Gastrocnemius medialis (tissue), 4 donors: Measurements from ENCODE around the gene KCTD7.

Source experiments
- POLR2A ChIP-seq, 2 donors: fragments of 450-650 bp; IDR thresholded peaks; one replicate each; pipeline ENCODE4 v1.6.1; 2017; ENCODE audit warnings: antibody characterized with exemption in 2 of 2, mild to moderate bottlenecking in 2 of 2, moderate library complexity in 2 of 2
- TF ChIP-seq, protein P1 (sequence below), 5 experiments: fragments of 450-650 bp in 3 of 5; fragments of 200-600 bp in 2 of 5; sonication (generic) in 2 of 5; IDR thresholded peaks in 4 of 5; conservative IDR thresholded peaks in 1 of 5; 1 replicate in 4 of 5; 2 replicates in 1 of 5; pipeline ENCODE4 v1.5.1; 2016 to 2019; ENCODE audit warnings: antibody characterized with exemption in 5 of 5, mild to moderate bottlenecking in 3 of 5, moderate library complexity in 3 of 5

DNA sequence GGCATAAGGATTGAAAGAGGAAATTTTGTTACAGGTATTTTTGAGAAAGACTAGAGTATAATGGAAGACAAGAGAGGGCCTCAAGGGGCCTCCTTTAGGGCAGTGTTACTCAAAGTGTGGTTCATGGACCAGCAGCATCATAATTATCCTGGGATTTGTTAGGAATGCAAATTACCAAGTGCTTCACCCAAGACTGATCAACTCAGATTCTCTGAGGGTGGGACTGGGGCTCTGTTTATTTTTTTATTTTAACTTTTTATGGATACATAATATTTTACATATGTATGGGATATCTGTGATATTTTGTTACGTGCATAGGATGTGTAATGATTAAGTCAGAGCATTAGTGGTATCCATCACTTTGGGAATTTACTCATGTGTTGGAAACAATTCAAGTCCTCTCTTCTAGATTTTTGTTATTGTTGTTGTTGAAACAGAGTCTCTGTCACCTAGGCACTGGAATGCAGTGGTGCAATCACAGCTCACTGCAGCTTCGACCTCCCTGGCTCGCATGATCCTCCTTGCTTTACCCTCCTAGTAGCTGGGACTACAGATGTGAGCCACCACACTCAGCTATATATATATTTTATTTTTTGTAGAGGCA lies 2.2 kb upstream of the KCTD7 start:
- TF ChIP-seq POLR2A (IDR thresholded peaks at IDR 0.05) = no peak
- TF ChIP-seq, protein P1, sequence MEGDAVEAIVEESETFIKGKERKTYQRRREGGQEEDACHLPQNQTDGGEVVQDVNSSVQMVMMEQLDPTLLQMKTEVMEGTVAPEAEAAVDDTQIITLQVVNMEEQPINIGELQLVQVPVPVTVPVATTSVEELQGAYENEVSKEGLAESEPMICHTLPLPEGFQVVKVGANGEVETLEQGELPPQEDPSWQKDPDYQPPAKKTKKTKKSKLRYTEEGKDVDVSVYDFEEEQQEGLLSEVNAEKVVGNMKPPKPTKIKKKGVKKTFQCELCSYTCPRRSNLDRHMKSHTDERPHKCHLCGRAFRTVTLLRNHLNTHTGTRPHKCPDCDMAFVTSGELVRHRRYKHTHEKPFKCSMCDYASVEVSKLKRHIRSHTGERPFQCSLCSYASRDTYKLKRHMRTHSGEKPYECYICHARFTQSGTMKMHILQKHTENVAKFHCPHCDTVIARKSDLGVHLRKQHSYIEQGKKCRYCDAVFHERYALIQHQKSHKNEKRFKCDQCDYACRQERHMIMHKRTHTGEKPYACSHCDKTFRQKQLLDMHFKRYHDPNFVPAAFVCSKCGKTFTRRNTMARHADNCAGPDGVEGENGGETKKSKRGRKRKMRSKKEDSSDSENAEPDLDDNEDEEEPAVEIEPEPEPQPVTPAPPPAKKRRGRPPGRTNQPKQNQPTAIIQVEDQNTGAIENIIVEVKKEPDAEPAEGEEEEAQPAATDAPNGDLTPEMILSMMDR (IDR thresholded peaks at IDR 0.05 in 4 of 5, conservative IDR thresholded peaks at IDR 0.05 in 1 of 5) = no peak
